HG02840 (cell line): Measurements from ENCODE around the gene CHID1.

Source experiments
- ATAC-seq: cut with Tn5 transposase; IDR thresholded peaks from one replicate; pipeline ENCODE4 v1.9.1; 2021; ENCODE audit warnings: mild to moderate bottlenecking, moderate library complexity, moderate number of reproducible peaks; ENCODE audit not compliant: unreplicated experiment, low FRiP score

CHID1 gene

GRCh38 chr11:889687-890475, 20.7 kb downstream of the CHID1 start:
- no peak for ATAC-seq

GRCh38 chr11:889257-889656, 21.4 kb downstream of the CHID1 start:
- ATAC-seq, result no peak

- no peak for ATAC-seq
Measured at GRCh38 chr11:888310-889212, 22.0 kb downstream of the CHID1 start.

- ATAC-seq, result no peak
Measured at GRCh38 chr11:887589-887988, 23.0 kb downstream of the CHID1 start.

GRCh38 chr11:886568-886967, 24.0 kb downstream of the CHID1 start:
- ATAC-seq, result no peak

GRCh38 chr11:884578-885070, 26.0 kb downstream of the CHID1 start:
- ATAC-seq, result no peak

- ATAC-seq, result no peak
Measured at GRCh38 chr11:883527-883926, 27.1 kb downstream of the CHID1 start.

- no peak for ATAC-seq
Measured at GRCh38 chr11:882596-882995, 28.0 kb downstream of the CHID1 start.

GRCh38 chr11:880447-880846, 30.2 kb downstream of the CHID1 start:
- no peak for ATAC-seq

- ATAC-seq, result no peak
Measured at GRCh38 chr11:877565-877964, 33.0 kb downstream of the CHID1 start.

- ATAC-seq, result no peak
Measured at GRCh38 chr11:876545-876944, 34.1 kb downstream of the CHID1 start.

- no peak for ATAC-seq
Measured at GRCh38 chr11:875769-876301, 34.8 kb downstream of the CHID1 start.

GRCh38 chr11:875203-875602, 35.4 kb downstream of the CHID1 start:
- no peak for ATAC-seq

GRCh38 chr11:873706-874105, 36.9 kb downstream of the CHID1 start:
- no peak for ATAC-seq

GRCh38 chr11:872799-873198, 37.8 kb downstream of the CHID1 start:
- ATAC-seq, result no peak

GRCh38 chr11:871472-871871, 39.1 kb downstream of the CHID1 start:
- ATAC-seq, result no peak

GRCh38 chr11:870418-870817, 40.2 kb downstream of the CHID1 start:
- no peak for ATAC-seq

GRCh38 chr11:870127-870413, 40.5 kb downstream of the CHID1 start:
- no peak for ATAC-seq

- no peak for ATAC-seq
Measured at GRCh38 chr11:869399-870126, 41.0 kb downstream of the CHID1 start.

- ATAC-seq, result no peak
Measured at GRCh38 chr11:868802-869201, 41.8 kb downstream of the CHID1 start.

GRCh38 chr11:868394-868793, 42.2 kb downstream of the CHID1 start:
- ATAC-seq, result no peak
